ENCODE measurements around the gene PCDH9.

The PCDH9 gene

DNA sequence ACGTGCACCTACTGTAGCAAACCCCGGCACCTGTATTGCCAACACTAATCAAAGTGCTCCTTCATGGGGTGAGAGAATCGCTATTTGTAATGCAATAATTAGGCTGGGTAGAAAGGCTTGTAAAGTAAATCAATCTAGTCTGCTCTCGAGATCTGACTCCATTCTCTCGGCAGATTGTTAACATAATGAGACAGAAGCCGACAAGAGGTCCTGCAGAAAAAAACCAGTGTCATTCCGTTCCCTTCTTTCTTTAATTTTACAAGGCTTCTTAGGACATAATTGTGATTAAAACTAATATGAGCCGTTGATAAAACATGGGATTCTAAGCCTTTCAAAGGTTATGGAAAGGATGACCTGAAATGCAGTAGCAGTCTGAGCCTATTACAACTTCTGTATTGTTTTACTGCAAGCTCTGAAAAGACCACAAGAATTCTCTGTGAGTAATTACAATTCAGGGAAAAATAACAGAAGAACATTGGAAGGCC is 530.0 kb downstream of the PCDH9 start:
- DNase-seq = no peak

DNA sequence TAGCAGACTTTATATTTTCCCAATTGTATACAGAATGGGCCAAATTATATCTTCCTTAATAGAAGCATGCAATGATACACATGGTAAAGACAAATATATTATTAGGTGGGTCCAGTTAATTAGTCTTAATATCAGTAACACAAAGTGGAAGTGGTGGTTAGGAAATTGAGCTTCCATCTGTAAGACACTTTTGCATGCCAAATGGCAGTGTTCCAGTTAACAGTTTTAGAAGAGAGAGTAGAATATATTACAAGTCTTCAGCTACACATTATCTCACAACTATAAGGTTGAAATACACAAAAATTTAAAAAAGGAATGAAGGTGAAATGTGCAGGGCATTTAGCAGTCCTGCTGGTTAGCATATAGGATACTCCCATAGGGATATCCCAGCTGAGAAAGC is 536.5 kb downstream of the PCDH9 start:
- DNase-seq = no peak

DNA sequence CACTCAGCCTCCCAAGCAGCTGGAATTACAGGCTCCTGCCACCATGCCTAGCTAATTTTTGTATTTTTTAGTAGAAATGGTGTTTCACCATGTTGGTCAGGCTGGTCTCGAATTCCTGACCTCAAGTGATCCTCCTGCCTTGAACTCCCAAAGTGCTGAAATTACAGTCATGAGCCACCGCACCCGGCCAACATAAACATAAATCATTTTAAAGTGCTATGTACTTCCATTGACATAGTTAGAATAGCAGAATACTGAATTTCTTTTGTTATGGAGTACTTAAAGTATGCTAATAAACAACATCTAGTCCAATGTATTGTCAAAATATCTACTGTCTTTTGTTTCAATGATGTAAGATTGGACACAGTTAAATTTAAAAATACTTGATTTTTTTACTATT is 539.0 kb downstream of the PCDH9 start:
- DNase-seq = no peak

DNA sequence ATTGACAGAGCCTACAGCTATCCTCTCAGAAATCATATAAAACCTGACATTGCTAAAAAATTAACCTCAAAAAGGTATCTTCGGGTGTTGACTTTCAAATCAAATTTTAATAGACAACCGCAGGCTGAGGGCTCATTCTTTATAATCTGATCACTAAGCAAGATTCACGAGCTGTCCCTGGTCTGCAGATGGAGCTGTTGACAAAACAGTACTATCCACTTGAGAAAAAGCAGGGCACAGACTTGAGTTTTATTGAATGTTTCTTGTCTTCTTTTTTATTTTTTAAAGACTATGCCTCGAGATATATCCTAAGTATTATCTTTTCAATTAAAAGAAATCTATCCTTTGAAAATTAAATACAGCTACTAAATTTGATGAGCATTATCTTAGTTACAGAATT is 540.5 kb downstream of the PCDH9 start:
- no peak for DNase-seq

DNA sequence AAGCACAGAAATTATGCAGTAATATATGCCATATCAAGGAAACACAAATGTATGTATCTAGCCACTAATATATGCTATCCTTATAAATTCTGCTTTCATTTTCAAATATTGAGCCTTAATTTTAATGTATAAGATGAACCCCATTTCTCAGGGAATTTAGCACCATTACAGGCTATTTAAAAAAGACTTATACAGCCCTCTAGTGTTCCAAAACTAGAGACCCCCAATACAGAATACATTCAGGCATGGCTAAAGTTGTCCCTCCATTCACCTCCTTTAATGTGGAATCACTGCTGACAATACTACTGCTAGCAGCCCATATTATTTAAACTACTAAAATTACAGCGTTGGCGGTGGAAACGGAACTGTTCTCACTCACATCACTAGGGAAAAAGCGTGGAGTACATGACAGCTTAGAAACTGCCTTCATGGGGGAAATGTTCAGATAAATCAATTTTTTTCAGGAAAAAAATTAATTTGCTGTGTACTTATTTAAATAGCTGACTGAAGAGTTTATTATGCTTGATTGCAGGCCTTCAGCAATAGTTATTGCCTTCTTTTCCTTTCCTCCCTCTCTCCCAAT is 541.0 kb downstream of the PCDH9 start:
- no peak for DNase-seq

DNA sequence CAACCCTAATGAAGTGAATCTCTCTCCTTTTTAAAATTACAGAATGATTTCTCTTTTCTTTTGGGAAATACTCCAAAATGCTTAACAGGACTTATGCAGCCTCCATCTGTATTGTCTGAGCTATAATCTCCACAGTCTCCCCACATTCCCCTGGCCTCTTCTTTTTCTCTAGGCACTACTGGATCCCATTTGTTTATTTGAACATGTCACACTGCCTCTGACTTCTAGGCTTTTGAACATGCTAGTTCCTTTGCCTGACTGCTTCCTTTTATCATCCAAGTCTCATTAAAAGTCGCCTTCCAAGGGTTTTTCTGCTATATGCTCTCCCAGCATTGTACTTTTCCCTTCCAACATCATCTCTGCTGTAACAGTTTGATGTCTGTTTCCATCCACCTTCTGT is 548.7 kb downstream of the PCDH9 start:
- no peak for DNase-seq

DNA sequence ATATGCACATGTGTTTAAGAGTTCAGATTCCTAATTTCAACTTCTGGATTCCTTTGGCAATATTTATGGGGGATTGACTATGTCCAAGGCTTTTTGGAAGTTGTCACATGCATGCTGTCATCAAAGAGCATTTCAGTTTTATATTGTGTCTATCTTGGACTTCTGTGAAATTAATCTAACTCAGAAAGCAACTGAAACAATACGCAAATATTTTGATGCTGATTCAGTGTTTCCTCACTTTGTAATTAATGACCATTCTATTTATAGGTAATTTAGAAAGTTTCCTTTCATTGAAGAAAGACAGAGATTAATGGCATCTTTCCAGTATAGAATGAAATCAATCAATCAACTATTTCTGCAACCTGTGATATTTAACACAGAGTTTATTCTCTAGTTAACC is 550.1 kb downstream of the PCDH9 start:
- DNase-seq = no peak

DNA sequence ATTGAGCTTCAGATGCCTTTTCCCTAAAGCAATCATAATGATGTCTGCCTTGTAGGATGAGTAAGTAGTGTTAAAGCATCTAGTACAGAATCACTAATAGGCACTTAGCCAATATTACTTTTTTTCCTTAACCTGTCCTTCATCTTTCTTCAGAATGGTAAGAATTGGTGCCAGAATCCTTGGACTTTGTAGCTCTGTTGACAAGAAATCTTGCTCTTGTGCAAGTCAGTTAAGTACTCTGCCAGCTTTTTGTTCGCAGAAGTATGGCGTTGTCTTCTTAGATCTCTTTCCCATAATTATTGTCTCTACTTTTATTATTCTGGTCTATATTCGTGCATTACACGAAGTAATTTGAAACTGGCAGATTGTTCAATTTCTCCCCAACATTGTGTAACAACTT is 554.5 kb downstream of the PCDH9 start:
- no peak for DNase-seq

DNA sequence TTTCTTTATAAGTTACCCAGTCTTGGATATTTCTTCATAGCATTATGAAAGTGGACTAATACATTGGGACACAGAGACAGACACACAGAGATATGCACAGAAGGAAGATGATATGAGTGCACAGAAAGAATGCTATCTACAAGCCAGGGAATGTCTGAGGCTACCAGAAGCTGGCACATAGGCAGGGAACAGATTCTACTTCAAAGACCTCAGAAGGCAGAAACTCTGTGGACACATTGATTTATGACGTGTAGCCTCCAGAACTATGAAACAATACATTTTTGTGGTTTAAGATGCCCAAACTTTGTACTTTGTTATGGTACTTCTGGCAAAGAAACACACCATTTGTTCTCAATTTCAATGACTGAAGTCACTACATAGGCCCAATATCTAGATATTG is 556.7 kb downstream of the PCDH9 start:
- DNase-seq = no peak

DNA sequence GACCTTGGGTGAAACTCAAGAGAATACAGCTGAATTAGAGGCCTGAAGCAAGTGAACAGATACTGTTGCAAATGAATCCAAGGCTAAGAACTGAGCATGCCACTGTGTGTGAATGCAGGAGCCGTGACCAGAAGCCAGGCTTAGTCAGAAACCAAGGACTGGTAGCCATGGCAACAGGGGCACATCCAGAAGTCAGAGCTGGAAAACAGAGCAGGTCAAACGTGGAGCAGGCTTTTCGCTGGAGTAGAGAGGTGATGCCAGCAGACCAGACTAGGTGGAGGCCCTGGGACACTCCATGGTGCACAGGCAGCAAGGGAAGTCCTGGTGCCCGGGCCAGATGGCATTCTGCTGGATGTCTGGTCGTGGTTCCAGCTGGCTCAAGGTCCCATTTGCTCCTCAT is 564.1 kb downstream of the PCDH9 start:
- no peak for DNase-seq

DNA sequence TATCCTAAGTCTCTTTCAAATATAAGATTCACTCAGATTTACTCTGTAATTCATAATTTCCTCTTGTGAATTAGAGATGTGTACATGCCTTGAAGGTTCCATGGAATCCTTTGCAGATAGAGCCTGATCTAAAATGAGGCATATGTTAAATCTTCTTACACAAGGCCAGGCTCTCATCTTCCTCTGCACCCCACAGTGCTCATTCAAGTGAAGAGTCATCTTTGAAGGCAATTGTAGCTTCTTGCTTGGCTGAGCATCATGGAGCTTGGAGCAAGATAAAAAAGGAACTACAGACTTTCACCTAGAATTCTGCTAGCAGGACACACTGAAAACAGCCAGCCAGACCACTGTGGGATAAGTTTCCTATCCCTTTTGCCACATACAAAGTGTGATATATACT is 566.4 kb downstream of the PCDH9 start:
- DNase-seq = no peak

DNA sequence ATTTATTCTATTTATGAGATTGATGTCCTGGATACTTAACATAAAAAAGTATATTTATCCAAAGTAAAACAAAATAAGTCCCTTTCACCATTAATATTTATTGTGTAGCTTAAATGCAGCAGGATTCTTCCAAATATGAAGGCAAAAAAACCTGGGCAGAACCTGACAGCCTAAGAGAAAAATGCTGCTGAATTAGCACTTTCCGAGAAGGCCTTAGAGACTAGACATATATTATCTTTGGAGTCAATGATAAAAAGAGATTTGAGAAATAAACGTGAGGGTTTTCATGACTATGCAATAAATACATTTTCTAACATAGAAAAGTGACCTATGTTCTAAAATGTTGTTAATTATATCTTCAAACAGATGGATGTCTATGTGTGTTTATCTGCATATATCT is 566.9 kb downstream of the PCDH9 start:
- no peak for DNase-seq

DNA sequence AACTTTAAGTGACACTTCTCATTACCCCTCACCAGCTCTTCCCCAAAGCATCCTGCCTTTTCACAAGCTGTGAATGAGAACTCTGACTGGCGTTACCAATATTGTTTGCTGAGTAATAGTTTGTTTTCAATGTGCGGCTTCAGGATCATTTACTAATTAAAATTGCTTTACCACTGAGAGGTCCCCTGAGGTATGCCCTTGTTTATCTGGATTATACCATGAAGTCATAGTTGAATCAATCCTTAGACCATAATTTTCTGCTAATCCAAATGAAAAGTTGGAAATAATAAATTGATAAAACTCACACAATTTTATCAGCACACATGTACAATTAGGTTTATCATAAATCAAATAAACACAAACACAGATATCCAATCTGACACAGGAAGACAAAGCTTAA is 568.8 kb downstream of the PCDH9 start:
- DNase-seq = no peak

DNA sequence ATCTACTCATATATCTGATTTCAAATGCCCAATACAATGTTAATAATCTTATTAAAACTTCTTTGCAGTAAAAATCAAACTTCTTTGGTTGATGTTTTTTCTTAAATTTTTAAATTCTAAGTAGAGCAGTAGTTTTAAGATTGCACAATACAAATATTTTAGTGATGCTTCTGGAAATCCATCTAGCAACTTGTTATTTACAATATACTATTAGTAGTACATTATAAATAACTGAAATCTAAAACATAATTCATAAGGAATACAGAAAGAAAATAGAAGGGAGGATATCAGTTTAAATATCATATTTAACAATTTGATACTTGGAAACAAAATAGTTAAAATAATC is 569.7 kb downstream of the PCDH9 start:
- DNase-seq = no peak

DNA sequence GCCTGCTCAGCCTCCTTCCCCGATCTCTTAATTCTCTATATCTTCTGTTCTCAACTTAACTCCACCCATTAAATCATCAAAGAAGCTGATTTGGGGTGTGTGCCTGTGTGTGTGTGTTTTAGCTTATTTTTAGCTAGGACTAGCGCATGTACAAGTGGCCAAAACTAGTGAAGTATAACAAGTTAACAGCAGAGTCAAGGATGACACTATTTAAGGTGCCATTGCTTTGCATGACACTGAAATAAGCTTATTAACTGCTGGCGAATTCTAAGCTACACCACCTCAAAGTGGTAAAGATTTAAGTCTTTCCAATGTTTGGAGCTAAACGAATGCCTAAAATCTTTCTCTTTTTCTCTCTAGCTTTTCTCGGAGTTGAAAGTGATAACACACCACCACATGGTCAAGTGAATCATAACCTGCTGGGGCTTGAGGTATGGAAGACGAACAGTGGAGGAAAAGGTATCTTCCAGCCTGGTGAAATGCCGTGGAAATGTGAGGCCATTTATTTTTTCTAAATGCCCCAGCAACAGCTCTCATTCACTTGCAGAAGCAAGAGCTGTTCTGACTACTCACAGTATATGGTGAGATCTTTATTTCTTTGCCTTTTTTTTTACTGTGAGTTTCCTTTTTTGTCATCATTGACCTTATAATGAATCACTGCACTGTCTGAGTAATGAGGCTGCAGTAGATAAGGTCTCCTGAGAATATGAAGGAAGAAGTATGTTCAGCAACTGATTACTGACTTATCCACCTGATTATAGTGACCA is 570.3 kb downstream of the PCDH9 start:
- no peak for DNase-seq

DNA sequence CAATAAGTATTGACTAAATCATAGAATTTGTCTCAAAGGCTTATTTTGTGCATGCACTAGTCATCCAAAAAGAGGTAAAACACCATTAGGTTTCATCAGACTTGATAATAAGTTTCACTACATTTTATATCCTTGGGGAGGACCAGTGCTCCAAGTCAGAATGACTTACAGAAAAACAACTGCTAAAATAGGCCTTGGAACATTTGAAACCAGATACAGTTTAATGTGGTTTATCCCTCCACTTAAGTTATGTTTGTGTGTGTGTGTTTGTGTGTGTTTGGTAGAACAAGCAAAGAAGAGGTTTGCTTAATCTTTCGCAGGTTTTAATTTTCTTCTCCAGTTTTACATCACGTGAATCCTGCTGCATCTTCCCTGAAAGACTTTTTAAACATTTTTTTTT is 570.9 kb downstream of the PCDH9 start:
- no peak for DNase-seq

DNA sequence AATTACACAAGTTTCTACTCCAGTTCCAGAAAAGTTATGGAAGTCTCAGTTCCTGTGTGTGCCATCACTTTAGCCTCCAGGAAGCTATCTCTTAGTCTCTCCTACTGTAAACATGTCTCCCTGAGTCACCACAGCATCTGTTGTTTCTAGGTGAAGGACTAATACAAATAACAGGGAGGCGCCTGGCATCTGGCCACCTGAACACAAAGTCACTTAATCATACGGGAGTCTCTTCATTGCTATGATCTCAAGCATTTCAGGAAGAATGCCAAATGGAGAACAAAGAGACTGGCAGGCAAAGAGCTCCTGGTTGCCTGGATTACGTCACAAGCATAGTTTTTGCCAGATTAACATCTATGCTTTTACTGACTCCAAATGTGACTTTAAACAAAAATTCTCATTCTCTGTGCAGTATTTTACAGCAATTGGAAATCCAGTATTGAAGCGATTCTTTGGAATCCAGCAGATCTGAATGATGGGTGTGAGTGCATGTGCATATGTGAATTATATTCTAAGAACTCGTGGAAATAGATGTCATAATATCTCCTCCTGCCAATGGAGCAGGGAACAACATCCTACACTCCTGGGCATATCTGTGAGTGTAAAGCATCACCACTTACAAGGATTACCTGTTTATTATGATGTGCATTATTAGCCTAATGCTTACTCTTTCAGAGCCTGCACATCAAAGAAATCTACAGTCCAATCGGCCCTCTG is 572.8 kb downstream of the PCDH9 start:
- DNase-seq = no peak

DNA sequence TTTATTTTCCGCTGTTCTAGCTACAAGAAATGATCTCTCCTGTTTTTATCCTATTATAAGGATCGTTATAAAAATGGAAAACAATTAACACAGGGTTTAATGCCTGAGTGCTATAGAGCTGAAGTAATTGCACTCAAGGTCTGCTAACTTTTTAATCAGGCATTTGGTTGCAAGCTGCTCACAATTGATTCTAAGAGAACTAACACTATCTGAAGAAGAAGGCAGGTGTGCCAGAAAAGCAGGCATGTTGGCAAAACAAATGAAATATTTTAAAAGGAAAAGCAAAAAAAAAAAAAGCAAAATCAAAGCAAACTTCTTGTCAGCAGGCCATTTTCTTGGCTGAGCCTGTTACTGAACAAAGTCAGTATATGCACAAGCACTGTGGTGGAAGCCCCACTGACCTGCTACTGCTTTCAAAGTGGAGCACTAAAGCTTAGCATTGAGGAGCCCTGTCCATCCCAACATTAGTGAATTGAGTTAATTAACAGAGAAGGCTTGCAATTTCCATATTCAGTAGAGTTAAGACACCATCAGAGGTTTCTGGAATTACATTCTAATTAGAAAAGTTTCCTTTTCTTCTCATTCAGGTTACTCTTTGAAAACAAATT is 574.2 kb downstream of the PCDH9 start:
- no peak for DNase-seq

DNA sequence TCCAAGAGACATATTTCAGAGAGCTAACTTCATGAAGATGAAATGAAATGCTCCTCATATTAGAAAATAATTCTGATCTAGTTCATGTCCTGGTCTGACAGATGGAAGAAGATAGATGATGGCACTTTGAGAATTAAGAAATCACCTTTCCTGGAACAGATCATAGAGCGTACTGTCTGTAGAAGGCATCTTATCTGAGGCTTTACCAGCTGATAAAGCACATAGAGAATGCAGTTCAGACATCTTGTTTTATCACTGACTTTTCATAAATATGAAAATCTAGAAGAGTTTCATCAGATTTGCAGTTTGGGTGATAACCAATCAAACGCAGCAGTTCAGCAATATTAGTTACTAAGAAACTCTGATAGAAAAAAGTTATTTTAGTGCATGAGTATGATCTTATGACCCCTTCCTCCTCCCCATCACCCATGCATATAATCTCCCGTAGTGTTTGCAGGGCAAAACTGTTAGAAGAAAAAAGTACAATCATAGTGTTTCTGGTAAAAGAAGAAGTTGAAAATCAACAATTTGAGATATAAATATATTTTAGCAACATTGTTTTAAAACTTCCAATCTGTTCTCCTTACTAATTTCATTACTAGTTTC is 585.2 kb downstream of the PCDH9 start:
- no peak for DNase-seq

DNA sequence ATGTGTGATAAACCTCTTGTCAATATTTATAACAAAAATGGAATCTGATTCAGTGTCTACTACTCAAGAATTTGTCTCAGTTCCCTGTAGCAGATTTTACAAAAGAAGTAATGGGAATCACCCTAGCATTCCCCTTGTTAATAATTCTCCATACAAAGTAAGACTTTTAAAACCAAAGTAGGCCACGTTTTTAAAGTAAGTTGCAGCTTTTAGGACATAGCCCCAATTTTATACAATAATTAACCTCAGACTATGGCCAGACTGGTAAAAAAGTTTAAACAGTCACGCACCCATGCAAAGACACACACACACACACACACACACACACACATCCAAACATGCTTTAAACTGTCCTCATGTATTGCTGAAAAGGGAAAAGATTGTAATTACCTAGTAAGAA is 589.9 kb downstream of the PCDH9 start:
- DNase-seq = no peak

DNA sequence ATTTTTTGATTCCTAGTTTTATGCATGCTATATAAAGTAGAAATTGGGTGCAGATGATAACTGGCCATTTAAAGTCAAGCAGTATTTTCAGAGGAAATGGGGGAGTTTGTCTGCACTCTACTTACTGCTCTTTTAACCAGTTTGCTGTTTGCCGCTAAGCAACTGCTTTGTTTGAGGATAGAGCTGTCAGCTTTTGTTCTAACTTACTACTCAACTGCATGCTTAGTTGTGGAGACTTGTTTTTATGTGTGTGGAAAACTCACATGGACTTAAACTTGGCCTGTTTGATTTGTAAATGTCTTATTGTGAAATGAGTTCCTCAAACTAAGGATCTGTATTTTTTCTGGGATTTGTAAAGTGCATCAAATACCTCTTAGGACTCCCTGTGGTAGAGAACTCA is 591.1 kb downstream of the PCDH9 start:
- no peak for DNase-seq

DNA sequence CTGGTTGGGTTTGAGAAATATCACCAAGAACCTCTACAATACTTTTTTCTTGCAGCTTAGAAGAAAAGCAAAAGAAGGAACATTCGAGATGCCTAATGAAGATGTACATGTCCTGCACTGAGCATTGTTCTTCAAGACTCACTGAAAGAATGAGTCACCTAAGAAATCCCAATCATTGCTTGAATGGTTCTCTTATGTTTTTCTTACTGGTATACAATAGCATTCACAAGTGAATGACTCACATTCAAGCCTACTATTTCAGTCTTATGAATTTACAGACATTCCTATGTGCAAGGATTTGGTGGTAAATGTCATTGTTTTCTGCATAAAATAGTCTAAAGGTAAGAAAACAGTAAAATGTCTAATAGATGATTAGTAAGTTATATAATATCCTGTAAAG is 594.6 kb downstream of the PCDH9 start:
- DNase-seq = no peak

DNA sequence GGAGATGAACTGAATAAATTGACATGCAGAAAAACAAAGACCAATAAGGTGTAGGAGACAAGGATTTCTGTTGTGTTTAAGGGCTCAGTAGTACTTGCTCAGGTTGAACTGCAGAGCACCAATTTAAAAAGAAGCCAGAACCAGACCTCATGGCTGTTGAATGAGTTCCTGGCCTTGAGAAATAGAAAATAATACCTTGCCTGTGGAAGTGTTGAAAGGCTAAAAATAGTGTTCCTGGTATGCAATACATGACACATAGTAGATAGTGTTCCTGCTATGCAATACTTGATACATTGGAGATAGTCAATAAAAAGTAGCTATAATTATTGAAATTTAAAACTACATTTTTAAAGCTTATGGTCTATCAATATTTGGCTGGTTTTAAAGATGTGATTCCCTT is 595.8 kb downstream of the PCDH9 start:
- DNase-seq = no peak

DNA sequence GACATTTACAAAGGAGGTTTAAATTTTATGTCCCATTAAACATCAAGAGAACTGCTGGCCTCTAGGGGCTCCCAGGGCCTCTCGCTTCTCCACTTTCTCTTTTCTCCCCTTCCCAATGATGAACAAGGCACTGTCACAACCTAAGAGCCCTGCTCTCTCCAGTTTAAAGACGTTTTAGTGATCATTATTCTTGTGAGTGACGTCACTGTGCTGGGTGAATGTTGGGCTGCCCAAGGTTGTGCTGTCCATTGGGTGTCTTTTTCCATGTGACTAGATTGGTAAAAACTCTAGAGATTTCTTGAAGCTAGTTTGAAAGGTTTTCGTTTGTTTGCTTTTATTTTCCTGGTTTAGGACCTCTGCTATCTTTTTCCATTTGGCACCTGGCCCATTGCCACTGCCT is 602.6 kb downstream of the PCDH9 start:
- DNase-seq = no peak

Data from DMS79 treated with DMSO at 0.1 percent for 48 hours (cell line).